Measurements from ENCODE around the gene ELOVL3. TPM values are rescaled to one million over a fixed set of nuclear protein-coding genes. Genes with fewer than 3 reads are reported as not detected.

ELOVL3 gene
- total RNA-seq, 2 donors from 2014 or later: 0.39 TPM; not detected in 1

GRCh38 chr10:102191956-102192355 is 34.1 kb upstream of the ELOVL3 start:
- Histone ChIP-seq H3K9me3 (no peaks in the 10 kb centered on the region), H3K36me3 (no peaks in the 10 kb centered on the region), H3K4me1 (no peaks in the 10 kb centered on the region), H3K4me3 (no peak overlapping the region), H3K27ac (no peak overlapping the region), H3K27me3 (no peaks in the 10 kb centered on the region)
- DNase-seq (ENCODE audit: low spot score): no peak
- TF ChIP-seq CTCF (IDR thresholded peaks at IDR 0.05): no peak

GRCh38 chr10:102195296-102195870 is 30.7 kb upstream of the ELOVL3 start:
- no peaks in the 10 kb centered on the region for H3K9me3 ChIP-seq
- no peaks in the 10 kb centered on the region for H3K36me3 ChIP-seq
- no peaks in the 10 kb centered on the region for H3K27me3 ChIP-seq
- H3K4me3 ChIP-seq: no peak overlapping the region
- no peak for TF ChIP-seq CTCF (IDR thresholded peaks at IDR 0.05)
- DNase-seq (ENCODE audit: low spot score): no peak
- H3K27ac ChIP-seq: no peak overlapping the region
- no peaks in the 10 kb centered on the region for H3K4me1 ChIP-seq

GRCh38 chr10:102196893-102197292 is 29.2 kb upstream of the ELOVL3 start:
- Histone ChIP-seq H3K27ac (no peak overlapping the region), H3K9me3 (no peaks in the 10 kb centered on the region), H3K27me3 (no peaks in the 10 kb centered on the region), H3K36me3 (no peaks in the 10 kb centered on the region), H3K4me1 (no peaks in the 10 kb centered on the region), H3K4me3 (no peak overlapping the region)
- TF ChIP-seq CTCF (IDR thresholded peaks at IDR 0.05): no peak
- no peak for DNase-seq (ENCODE audit: low spot score)

- Histone ChIP-seq H3K27ac (no peak overlapping the region), H3K4me1 (no peaks in the 10 kb centered on the region), H3K36me3 (no peaks in the 10 kb centered on the region), H3K4me3 (no peak overlapping the region), H3K9me3 (no peaks in the 10 kb centered on the region), H3K27me3 (no peaks in the 10 kb centered on the region)
- TF ChIP-seq CTCF (IDR thresholded peaks at IDR 0.05): no peak
- no peak for DNase-seq (ENCODE audit: low spot score)
Measured at GRCh38 chr10:102198027-102198426, 28.1 kb upstream of the ELOVL3 start.

GRCh38 chr10:102200751-102201640 is 25.1 kb upstream of the ELOVL3 start:
- Histone ChIP-seq H3K4me1 (no peaks in the 10 kb centered on the region), H3K27me3 (no peaks in the 10 kb centered on the region), H3K9me3 (peaks cover 0 to 11% of the 10 kb centered on the region in 2 donors), H3K4me3 (no peak overlapping the region), H3K27ac (no peak overlapping the region), H3K36me3 (no peaks in the 10 kb centered on the region)
- DNase-seq (ENCODE audit: low spot score): no peak
- TF ChIP-seq CTCF (IDR thresholded peaks at IDR 0.05): no peak
